Tibial nerve (tissue), 4 donors: ENCODE results near the gene RPP40.

Source experiments
- CTCF ChIP-seq, 5 experiments: fragments of 200-600 bp in 3 of 5; fragments of 450-650 bp in 2 of 5; sonication (generic) in 3 of 5; IDR thresholded peaks; one replicate each; pipeline ENCODE4 v1.5.1; 2016 to 2019; ENCODE audit warnings: antibody characterized with exemption in 5 of 5, mild to moderate bottlenecking in 3 of 5, moderate library complexity in 2 of 5
- EP300 ChIP-seq, 2 donors: sonication (generic); formaldehyde crosslinking; IDR thresholded peaks; one replicate each; pipeline ENCODE4 v1.6.1; 2017; ENCODE audit warnings: antibody characterized with exemption in 2 of 2, mild to moderate bottlenecking in 1 of 2
- POLR2A ChIP-seq, 2 donors: fragments of 450-650 bp; IDR thresholded peaks; one replicate each; pipeline ENCODE4 v1.6.1; 2017; ENCODE audit warnings: antibody characterized with exemption in 2 of 2, mild to moderate bottlenecking in 2 of 2, moderate library complexity in 2 of 2

GRCh38 chr6:5025911-5026819 lies 22.3 kb upstream of the RPP40 start:
- TF ChIP-seq CTCF (IDR thresholded peaks at IDR 0.05), result no peak
- no peak for TF ChIP-seq POLR2A (IDR thresholded peaks at IDR 0.05)
- peak in 1 of 2 donors; percentile 25 for TF ChIP-seq EP300 (IDR thresholded peaks at IDR 0.05)
